GM23248 (cell line): ENCODE measurements around the gene TTC39C. TPM values are rescaled to one million over a fixed set of nuclear protein-coding genes. Genes with fewer than 3 reads are reported as not detected.
A peak's percentile ranks its signal among the peaks of the same experiment; 100 is the strongest.

ENCODE experiments used
- DNase-seq: peaks from one replicate; pipeline ENCODE4 v3.0.0-alpha.2; 2015
- H2AFZ ChIP-seq: fragments of 200-600 bp; sonication (generic); 2 replicates; pipeline ENCODE4 v1.6.1; 2016; ENCODE audit warnings: antibody characterized with exemption
- H3F3A ChIP-seq: fragments of 200-600 bp; sonication (generic); 2 replicates; pipeline ENCODE4 v1.6.1; 2016; ENCODE audit warnings: mild to moderate bottlenecking, antibody characterized with exemption, mixed run types; ENCODE audit not compliant: insufficient read depth
- H3K27ac ChIP-seq: fragments of 200-600 bp; sonication (generic); 2 replicates; pipeline ENCODE4 v1.5.1; 2016; ENCODE audit warnings: mild to moderate bottlenecking
- H3K27me3 ChIP-seq: fragments of 200-600 bp; sonication (generic); replicated peaks from 2 replicates; pipeline ENCODE4 v1.6.1; 2016; ENCODE audit warnings: mild to moderate bottlenecking; ENCODE audit not compliant: insufficient read depth
- H3K36me3 ChIP-seq: fragments of 200-600 bp; sonication (generic); 2 replicates; pipeline ENCODE4 v1.6.1; 2016; ENCODE audit warnings: low read depth, mild to moderate bottlenecking
- H3K4me1 ChIP-seq: fragments of 200-600 bp; sonication (generic); 2 replicates; pipeline ENCODE4 v1.6.1; 2016; ENCODE audit warnings: mild to moderate bottlenecking; ENCODE audit not compliant: insufficient read depth
- H3K4me2 ChIP-seq: fragments of 200-600 bp; sonication (generic); one replicate; pipeline ENCODE4 v1.6.1; 2016; ENCODE audit warnings: mild to moderate bottlenecking; ENCODE audit not compliant: unreplicated experiment
- H3K4me3 ChIP-seq: fragments of 200-600 bp; sonication (generic); 2 replicates; pipeline ENCODE4 v1.5.1; 2016; ENCODE audit warnings: mild to moderate bottlenecking
- H3K79me2 ChIP-seq: fragments of 200-600 bp; sonication (generic); 2 replicates; pipeline ENCODE4 v1.6.1; 2016; ENCODE audit warnings: mild to moderate bottlenecking; ENCODE audit not compliant: insufficient read depth
- H3K9ac ChIP-seq: fragments of 200-600 bp; sonication (generic); 2 replicates; pipeline ENCODE4 v1.6.1; 2016; ENCODE audit warnings: mild to moderate bottlenecking
- H3K9me2 ChIP-seq: fragments of 200-600 bp; sonication (generic); 2 replicates; pipeline ENCODE4 v1.6.1; 2016; ENCODE audit warnings: mixed run types, mild to moderate bottlenecking, moderate library complexity; ENCODE audit not compliant: insufficient read depth
- H3K9me3 ChIP-seq: fragments of 200-600 bp; sonication (generic); one replicate; pipeline ENCODE4 v1.6.1; 2017; ENCODE audit warnings: low read depth
- H4K20me1 ChIP-seq: fragments of 200-600 bp; sonication (generic); 2 replicates; pipeline ENCODE4 v1.6.0; 2016; ENCODE audit not compliant: insufficient read depth
- EZH2 ChIP-seq: fragments of 200-600 bp; sonication (generic); IDR thresholded peaks from 2 replicates; pipeline ENCODE4 v1.6.1; 2018; ENCODE audit warnings: antibody characterized with exemption, mild to moderate bottlenecking; ENCODE audit not compliant: insufficient read depth, poor library complexity, severe bottlenecking
- EZH2phosphoT487 ChIP-seq: fragments of 200-600 bp; sonication (generic); IDR thresholded peaks from 2 replicates; pipeline ENCODE4 v1.6.1; 2018; ENCODE audit warnings: antibody characterized with exemption, moderate library complexity, mild to moderate bottlenecking, low read depth; ENCODE audit not compliant: insufficient read depth
- WGBS, 2 experiments: methylation state at CpG; one replicate each; pipeline ENCODE4 v1.1.6; 2015 to 2017; ENCODE audit warnings: low lambda C conversion rate in 2 of 2, low coverage in 1 of 2; ENCODE audit errors: missing lambda C conversion rate in 2 of 2; 5-methylcytosine and 5-hydroxymethylcytosine counted together
- in situ Hi-C: fragments of 300-500 bp; cut with MboI; formaldehyde crosslinking; loops from 2 replicates; pipeline ENCODE4 v1.15.0; 2020
- polyA plus RNA-seq: library from polyadenylated mRNA; unstranded; fragments of >200 nt; fragmentation: Nextera tagmentation; extraction: Ambion mirVana; gene quantifications from 2 replicates; pipeline ENCODE4 v1.2.1, GENCODE V29; 2016
- total RNA-seq: library from RNA; depleted of rRNA; stranded (reverse); fragments of >200 nt; shearing (Covaris generic); gene quantifications from 2 replicates; pipeline ENCODE4 v1.2.3, GENCODE V29; 2014

TTC39C gene
- total and polyA plus RNA-seq, 2 experiments from 2014 or later: 15.7 to 24.3 TPM

- H3K27me3 ChIP-seq: no peaks in the 10 kb centered on the region
- H3K4me2 ChIP-seq: peak overlapping the region; percentile 16
- H3K4me3 ChIP-seq: no peak overlapping the region
- peak; percentile 93 for DNase-seq
- peak overlapping the region; percentile 63 for H3K27ac ChIP-seq
- H3K79me2 ChIP-seq: no peaks in the 10 kb centered on the region
- H3K36me3 ChIP-seq: no peaks in the 10 kb centered on the region; the same call in 1 of the 2 replicates
- H3K9ac ChIP-seq: 0 out of 2 replicates have a peak overlapping the region, but pooled peaks have one; percentile 13
- 29 to 30% methylated on average over 13 of the region's 13 CpGs for WGBS, 2 experiments
- H3F3A ChIP-seq: peaks cover 19% of the 10 kb centered on the region
- TF ChIP-seq EZH2 (no peak), EZH2phosphoT487 (peak; percentile 92)
- H3K9me3 ChIP-seq: no peaks in the 10 kb centered on the region
- H3K4me1 ChIP-seq: peaks cover 5% of the 10 kb centered on the region; the same call in 1 of the 2 replicates
- in situ Hi-C loops: no loop called here
- no peaks in the 10 kb centered on the region for H4K20me1 ChIP-seq
- H2AFZ ChIP-seq: no peak overlapping the region
- H3K9me2 ChIP-seq: no peaks in the 10 kb centered on the region
Measured at GRCh38 chr18:24075767-24076597, 61.4 kb downstream of the TTC39C start.

DNA sequence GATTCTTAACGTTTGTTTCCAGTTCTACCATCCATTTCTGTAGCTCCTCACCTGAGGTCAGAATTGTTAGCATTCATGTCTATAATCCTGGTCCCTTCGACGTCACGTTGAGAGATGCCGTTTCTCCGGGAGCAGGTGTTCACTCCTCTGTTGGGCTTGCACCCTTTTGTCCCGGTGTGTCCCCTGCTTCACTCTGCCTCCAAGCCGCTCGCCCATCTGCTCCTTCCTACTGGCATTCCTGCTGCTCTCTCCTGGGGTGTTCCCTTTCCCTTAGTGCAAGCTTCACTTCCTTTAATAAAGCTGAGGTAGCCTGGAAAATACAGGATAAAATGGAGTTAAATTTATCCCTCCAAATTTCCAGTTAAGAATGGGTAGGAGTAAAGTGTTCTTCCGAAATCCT, 62.4 kb downstream of the TTC39C start:
- no peaks in the 10 kb centered on the region for H3K9me2 ChIP-seq
- H3K27ac ChIP-seq: no peak overlapping the region
- no peaks in the 10 kb centered on the region for H3K79me2 ChIP-seq
- H4K20me1 ChIP-seq: no peaks in the 10 kb centered on the region
- no peaks in the 10 kb centered on the region for H3K9me3 ChIP-seq
- no peaks in the 10 kb centered on the region for H3K27me3 ChIP-seq
- no peak overlapping the region for H2AFZ ChIP-seq
- peaks cover 5% of the 10 kb centered on the region; the same call in 1 of the 2 replicates for H3K4me1 ChIP-seq
- H3F3A ChIP-seq: peaks cover 19% of the 10 kb centered on the region
- DNase-seq: no peak
- H3K9ac ChIP-seq: no peak overlapping the region
- no peak for TF ChIP-seq EZH2
- no peak overlapping the region for H3K4me3 ChIP-seq
- no peak overlapping the region for H3K4me2 ChIP-seq
- 97 to 98% methylated on average over 10 of the region's 10 CpGs for WGBS, 2 experiments
- in situ Hi-C loops: no loop called here
- H3K36me3 ChIP-seq: no peaks in the 10 kb centered on the region; the same call in 1 of the 2 replicates

DNA sequence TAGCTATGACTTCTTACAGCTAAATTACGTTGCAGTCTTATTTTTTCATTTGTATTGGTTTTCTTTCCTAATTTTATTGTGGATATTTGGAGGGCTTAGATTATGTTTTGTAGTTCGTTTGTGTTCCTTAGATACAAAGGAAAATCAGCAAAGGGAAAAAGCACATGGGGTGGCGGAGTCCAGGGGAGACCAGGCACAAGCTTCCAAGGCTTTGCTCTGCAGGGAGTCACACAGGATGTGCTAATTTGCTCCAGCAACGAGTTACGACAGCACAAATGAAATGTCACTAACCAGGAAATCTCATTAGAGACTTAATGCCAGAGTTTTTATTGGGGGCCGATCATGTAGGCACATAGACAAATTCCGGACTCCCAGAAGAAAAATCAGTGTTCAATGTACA, 63.8 kb downstream of the TTC39C start:
- Histone ChIP-seq H3K4me3 (no peak overlapping the region), H3K27ac (no peak overlapping the region), H3K9me2 (no peaks in the 10 kb centered on the region), H3K36me3 (no peaks in the 10 kb centered on the region; the same call in 1 of the 2 replicates), H3K9me3 (no peaks in the 10 kb centered on the region), H4K20me1 (no peaks in the 10 kb centered on the region), H2AFZ (no peak overlapping the region), H3F3A (peaks cover 19% of the 10 kb centered on the region), H3K4me2 (no peak overlapping the region), H3K4me1 (peaks cover 5% of the 10 kb centered on the region; the same call in 1 of the 2 replicates), H3K9ac (no peak overlapping the region), H3K79me2 (no peaks in the 10 kb centered on the region), H3K27me3 (no peaks in the 10 kb centered on the region)
- TF ChIP-seq EZH2phosphoT487 (no peak), EZH2 (no peak)
- in situ Hi-C loops: no loop called here
- DNase-seq: no peak
- WGBS, 2 experiments: 90 to 91% methylated on average over 7 of the region's 7 CpGs

- Histone ChIP-seq H3K4me3 (no peak overlapping the region), H3K79me2 (no peaks in the 10 kb centered on the region), H3K36me3 (no peaks in the 10 kb centered on the region; the same call in 1 of the 2 replicates), H3K27me3 (no peaks in the 10 kb centered on the region), H4K20me1 (no peaks in the 10 kb centered on the region), H3K9me3 (no peaks in the 10 kb centered on the region), H3K9me2 (no peaks in the 10 kb centered on the region), H3K9ac (no peak overlapping the region), H3K4me2 (no peak overlapping the region), H3F3A (peaks cover 12% of the 10 kb centered on the region), H2AFZ (no peak overlapping the region), H3K4me1 (peaks cover 2% of the 10 kb centered on the region; the same call in 1 of the 2 replicates), H3K27ac (no peak overlapping the region)
- 97 to 98% methylated on average over 7 of the region's 7 CpGs for WGBS, 2 experiments
- in situ Hi-C loops: no loop called here
- no peak for TF ChIP-seq EZH2phosphoT487
- DNase-seq: no peak
Measured at GRCh38 chr18:24080861-24081260, 66.3 kb downstream of the TTC39C start.
